GM21526 (cell line): ENCODE measurements around the gene NUDT13.
"Not testable (repeated sequence)": the region's sequence is repeated elsewhere in the genome, so short reads cannot be mapped to it uniquely, and the experiment has no call there.

Source experiments
- ATAC-seq: cut with Tn5 transposase; IDR thresholded peaks from one replicate; pipeline ENCODE4 v1.9.1; 2021; ENCODE audit warnings: moderate library complexity; ENCODE audit not compliant: unreplicated experiment, low FRiP score

The NUDT13 gene

DNA sequence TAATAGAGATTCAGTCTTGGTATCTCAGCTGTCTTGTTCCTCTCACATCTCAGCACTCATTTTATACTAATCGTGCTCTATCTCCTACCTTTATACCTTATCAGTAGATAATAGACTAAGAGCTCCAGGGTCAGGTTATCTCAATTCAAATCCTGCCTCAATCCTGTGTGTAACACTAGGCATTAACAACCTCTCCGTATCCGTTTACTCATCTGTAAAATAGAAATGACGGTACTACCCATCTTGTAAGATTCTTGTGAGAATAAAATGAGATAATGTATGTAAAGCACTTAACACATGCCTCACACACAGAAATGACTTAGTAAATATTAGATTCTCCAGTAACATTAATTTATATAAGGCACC lies 13.0 kb upstream of the NUDT13 start:
- ATAC-seq, result no peak

DNA sequence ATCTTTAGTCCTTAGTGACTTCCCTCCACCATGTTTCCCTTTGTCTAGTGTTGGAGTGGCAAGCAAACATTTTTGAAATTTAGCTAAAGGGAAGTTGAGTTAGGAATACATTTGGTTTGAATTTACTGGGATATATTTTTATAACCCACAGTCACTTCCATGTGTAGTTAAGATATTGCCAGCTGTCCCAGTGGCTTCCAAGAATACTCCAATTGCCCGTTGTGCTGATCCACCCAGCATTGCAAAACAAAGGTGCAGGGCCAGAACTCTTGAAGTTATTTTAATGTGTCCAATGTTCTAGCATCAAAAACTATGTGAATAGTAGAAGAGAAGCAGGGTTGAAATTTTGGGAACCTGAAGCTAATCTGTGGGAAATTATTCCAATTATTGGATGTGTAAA lies 11.1 kb upstream of the NUDT13 start:
- ATAC-seq, result no peak

DNA sequence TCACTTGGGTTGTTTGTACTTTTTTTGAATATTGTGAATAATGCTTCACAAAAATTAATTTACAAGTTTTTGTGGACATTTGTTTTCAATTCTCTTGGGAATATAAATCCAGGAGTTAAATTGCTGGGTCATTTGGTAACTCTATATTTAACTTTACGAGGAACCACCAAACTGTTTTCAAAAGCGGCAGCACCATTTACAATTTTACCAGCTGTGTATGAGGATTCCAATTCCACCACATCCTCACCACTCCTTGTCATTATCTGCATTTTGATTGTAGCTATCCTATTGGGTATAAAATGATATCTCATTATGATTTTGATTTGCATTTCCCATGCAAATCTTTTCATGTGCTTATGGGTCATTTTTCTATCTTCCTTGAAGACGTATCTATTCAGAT lies 4.0 kb upstream of the NUDT13 start:
- ATAC-seq, result no peak

DNA sequence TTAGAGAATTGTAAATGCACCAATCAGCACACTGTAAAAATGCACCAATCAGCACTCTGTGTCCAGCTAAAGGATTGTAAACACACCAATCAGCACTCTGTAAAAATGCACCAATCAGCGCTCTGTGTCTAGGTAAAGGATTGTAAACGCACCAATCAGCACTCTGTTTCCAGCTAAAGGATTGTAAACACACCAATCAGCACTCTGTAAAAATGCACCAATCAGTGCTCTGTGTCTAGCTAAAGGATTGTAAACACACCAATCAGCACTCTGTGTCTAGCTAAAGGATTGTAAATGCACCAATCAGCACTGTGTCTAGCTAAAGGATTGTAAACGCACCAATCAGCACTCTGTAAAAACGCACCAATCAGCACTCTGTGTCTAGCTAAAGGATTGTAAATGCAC lies 1.0 kb upstream of the NUDT13 start:
- not testable (repeated sequence) for ATAC-seq

- ATAC-seq, result not testable (repeated sequence)
These were observed 1.8 kb downstream of the NUDT13 start for GRCh38 chr10:73112032-73112431.

DNA sequence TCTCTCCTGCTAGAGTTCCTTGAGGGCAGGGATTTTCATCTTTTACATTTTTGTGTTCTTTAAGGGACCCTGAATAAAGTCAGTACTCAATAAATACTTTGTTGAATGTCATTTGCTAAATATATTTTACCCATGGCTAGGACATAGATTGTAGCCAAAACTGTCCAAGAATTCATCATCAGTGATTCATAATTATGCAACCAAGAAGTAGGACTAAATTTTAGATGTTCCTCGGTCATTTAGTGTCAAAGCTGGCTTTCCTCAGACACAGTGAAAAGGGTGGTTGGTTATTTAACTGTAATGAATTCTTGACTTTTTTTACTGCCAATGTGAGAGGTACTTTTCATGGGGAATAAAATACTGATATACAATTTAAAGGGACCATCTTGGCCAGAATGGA lies 3.3 kb downstream of the NUDT13 start:
- ATAC-seq, result no peak

DNA sequence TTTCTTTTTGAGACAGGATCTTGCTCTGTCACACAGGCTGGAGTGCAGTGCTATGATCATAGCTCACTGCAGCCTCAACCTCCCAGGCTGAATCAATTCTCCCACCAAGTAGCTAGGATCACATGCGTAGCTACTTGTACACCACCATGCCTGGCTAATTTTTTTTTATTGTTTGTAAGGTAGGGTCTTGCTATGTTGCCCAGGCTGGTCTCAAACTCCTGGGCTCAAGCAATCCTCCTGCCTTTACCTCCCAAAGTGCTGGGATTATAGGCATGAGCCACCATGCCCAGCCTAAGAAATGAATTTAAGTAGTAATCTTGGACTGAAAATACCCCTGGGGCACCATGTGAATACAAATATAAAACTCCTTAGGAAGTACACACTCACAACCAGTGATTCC lies 5.8 kb downstream of the NUDT13 start:
- ATAC-seq, result no peak

- ATAC-seq, result peak; percentile 68
These were observed 7.9 kb downstream of the NUDT13 start for GRCh38 chr10:73117976-73118743.

- ATAC-seq, result no peak
These were observed 9.2 kb downstream of the NUDT13 start for GRCh38 chr10:73119457-73119856.

DNA sequence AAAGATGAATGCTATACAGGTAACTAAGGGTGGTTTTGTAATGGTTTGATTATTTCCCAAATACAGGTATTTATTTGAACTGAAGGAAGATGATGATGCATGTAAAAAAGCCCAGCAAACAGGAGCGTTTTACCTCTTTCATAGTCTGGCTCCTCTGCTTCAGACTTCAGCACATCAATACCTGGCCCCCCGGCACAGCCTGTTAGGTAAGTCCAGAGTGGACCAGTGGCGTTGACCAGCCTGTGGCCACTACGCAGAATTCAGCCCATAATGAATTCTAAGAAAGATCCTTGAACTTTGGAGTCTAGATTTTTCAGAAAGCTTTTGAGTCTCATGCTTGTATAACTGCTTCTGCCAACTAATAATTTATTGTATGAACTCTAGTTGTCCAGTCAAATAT lies 9.7 kb downstream of the NUDT13 start:
- ATAC-seq, result no peak

GRCh38 chr10:73126343-73126742 lies 16.1 kb downstream of the NUDT13 start:
- no peak for ATAC-seq

GRCh38 chr10:73131301-73131700 lies 21.0 kb downstream of the NUDT13 start:
- ATAC-seq, result no peak

- ATAC-seq, result no peak
These were observed 21.8 kb downstream of the NUDT13 start for GRCh38 chr10:73131913-73132686.

DNA sequence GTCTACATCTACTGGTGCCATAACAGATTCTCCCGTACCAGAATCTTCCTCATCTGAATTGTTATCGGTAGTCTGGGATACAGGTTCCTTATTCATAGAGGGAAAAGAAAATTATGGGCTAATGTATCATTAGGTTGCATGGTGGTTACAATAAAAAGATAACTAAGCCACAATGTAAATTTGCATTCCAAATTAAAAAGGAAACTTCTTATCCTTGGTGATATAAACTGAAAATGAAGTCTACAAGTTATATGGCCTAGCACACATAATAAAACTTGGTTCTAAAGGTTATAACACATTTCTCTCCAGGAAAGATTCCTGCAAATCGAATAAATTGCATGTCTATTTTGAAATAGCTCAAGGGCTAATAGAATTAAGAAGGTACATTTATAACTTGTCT lies 24.5 kb downstream of the NUDT13 start:
- ATAC-seq, result no peak

DNA sequence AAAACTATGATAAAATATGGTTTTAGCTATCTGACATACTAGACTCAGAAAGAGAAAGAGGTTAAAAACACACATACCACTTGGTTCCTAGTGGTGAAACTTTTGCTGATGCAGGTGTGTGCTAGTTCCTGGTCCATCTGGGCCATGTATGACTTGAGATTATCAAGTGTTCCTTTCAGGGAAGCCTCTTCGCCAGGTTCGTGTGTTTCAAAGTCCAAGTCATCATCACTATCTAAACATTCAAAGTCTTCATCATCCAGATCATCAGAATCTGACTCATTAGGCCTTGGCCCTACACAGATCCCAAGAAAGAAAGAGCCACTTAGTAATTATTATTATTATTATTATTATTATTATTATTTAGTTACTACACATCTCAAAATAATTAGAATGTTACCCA lies 26.4 kb downstream of the NUDT13 start:
- no peak for ATAC-seq

DNA sequence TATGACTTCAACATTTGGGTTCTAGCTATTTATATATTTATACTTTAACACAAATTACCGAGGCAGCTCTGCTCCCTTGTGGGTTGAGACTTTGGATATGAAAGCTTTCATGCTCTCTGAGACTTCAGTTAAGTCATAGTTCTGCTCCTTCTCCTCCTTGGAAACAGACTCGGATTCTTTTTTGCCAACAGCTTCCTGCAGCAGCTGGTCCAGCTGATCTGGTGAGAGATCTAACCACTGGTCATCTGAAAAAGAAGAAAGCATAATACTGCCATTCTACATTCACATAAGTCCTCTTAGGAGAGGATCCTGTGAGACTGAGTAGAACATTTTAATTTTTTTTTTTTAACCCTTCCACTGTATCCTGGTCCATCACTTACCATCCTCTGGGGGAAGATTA lies 29.0 kb downstream of the NUDT13 start:
- no peak for ATAC-seq

DNA sequence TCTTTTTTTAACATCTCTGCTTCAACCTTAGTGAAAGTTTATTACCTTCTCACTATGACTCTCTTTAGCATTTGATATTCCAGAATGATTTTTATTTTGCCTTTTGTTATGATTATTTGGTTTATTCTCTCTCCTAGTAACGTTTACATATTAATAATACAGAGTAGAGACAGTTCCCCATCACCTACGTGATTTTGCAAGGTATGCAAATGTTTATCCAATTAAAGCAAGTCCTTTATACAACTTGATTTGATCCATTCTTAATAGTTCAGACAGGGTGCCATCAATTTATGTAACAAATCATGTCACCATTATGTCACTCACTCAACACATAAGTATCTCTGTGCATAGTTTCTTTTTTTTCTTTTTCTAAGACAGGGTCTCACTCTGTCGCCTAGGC lies 31.3 kb downstream of the NUDT13 start:
- no peak for ATAC-seq

- ATAC-seq, result not testable (repeated sequence)
These were observed 40.6 kb downstream of the NUDT13 start for GRCh38 chr10:73150633-73151413.

DNA sequence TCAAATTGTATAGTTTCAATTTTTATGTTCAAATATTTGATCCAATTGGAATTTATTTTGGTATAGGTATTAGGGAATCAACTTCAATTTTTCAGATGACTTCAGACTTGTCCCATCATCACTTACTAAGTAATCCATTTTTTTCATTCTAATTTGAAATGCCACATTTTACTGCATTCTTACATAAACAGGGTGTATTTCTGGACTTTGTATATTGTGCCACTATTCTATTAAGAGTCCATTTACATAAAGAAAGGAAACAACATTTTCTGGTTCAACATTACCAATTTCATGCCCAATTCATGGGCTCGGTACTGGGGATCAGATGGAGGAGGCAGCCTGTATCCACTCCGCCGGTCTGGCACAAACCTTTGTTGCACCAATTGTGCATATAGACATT lies 41.8 kb downstream of the NUDT13 start:
- ATAC-seq, result no peak

DNA sequence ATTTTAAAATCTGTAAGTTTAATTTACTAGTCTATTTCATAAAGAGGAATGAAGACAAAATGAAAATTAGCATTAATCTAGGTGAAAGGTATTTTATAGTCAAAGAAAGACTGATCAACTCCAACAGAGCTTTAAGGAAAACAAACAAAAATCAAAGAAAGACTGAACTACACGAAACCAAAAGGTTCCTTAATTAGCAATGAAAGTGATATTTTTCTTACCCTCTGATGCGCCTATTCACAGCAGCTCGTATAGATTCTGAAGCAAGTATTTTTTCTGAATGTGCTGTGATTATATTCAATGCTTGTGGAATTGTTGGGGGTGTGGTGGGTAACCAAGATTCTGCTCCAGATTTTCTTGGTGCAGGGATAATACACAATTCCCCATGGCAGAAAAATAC lies 45.8 kb downstream of the NUDT13 start:
- no peak for ATAC-seq

DNA sequence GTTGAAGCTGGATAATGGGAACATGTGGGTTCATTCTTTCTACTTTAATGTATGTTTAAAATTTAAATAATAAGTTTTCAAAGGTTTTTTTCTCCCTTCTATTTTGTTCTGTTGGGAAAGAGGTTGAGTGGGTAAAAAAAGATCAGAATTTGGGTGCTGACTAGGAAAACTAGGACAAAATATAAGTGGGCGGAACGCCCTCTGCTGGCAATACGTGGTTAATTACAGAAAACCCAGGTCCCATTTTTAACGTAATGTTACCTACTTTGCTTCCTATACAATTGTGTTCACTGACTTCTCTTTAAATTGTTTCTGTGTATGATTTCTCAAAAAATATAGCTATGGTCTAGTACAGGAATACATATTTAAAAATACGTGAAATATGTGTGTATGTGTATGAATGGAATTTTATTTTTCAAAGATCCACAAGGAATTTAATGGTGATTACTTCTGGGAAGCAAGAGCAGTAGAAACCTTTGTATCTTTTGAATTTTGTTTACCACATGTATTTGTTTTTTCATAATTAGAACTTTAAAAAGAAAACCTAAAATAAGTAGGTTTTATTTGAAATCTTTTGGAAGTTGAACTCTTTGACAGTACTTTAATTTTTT lies 48.9 kb downstream of the NUDT13 start:
- ATAC-seq, result no peak
